ENCODE measurements around the gene DUSP10. TPM values are rescaled to one million over a fixed set of nuclear protein-coding genes. Genes with fewer than 3 reads are reported as not detected.

DUSP10 gene
- total and polyA plus RNA-seq, 12 donors = 1.8 to 9.7 (median 3.8) TPM

GRCh38 chr1:221727146-221728036, 14.5 kb downstream of the DUSP10 start:
- Histone ChIP-seq H3K27me3 (no peaks in the 10 kb centered on the region), H3K36me3 (no peaks in the 10 kb centered on the region), H3K27ac (peak overlapping the region in 1 of 10 donors; percentile 81), H3K4me3 (no peak overlapping the region), H3K9me3 (peaks cover 0 to 12% (median 0%) of the 10 kb centered on the region in 11 donors), H3K4me1 (peaks cover 0 to 63% (median 38%) of the 10 kb centered on the region in 9 donors)
- 98 to 99% methylated on average over 3 of the region's 3 CpGs for WGBS, 2 donors
- ATAC-seq (no peak), DNase-seq (no peak)
- TF ChIP-seq CTCF (IDR thresholded peaks at IDR 0.05) = no peak
- intact Hi-C loops (cut with DNase I) = no loop called here

GRCh38 chr1:221725735-221726672, 15.9 kb downstream of the DUSP10 start:
- DNase-seq = no peak
- no peak for TF ChIP-seq CTCF (IDR thresholded peaks at IDR 0.05)
- 64 to 65% methylated on average over 3 of the region's 3 CpGs for WGBS, 2 donors
- peaks cover 0 to 70% (median 42%) of the 10 kb centered on the region in 9 donors for H3K4me1 ChIP-seq
- peak in 2 of 8 donors; percentile 26 to 48 for ATAC-seq
- intact Hi-C loops (cut with DNase I) = no loop called here
- H3K36me3 ChIP-seq = no peaks in the 10 kb centered on the region
- peak overlapping the region in 3 of 10 donors; percentile 6 to 81 (median 28) for H3K27ac ChIP-seq
- peak overlapping the region in 1 of 10 donors; percentile 5 for H3K4me3 ChIP-seq
- peaks cover 0 to 12% (median 0%) of the 10 kb centered on the region in 11 donors for H3K9me3 ChIP-seq
- H3K27me3 ChIP-seq = no peaks in the 10 kb centered on the region

GRCh38 chr1:221724931-221725605, 16.8 kb downstream of the DUSP10 start:
- Histone ChIP-seq H3K27me3 (no peaks in the 10 kb centered on the region), H3K27ac (peak overlapping the region in 2 of 10 donors; percentile 28 to 81), H3K36me3 (no peaks in the 10 kb centered on the region), H3K4me1 (peaks cover 0 to 70% (median 37%) of the 10 kb centered on the region in 9 donors), H3K9me3 (peaks cover 0 to 12% (median 0%) of the 10 kb centered on the region in 11 donors), H3K4me3 (peak overlapping the region in 1 of 10 donors; percentile 5)
- ATAC-seq (peak in 5 of 8 donors; percentile 43 to 84 (median 60)), DNase-seq (peak in 1 of 2 donors; percentile 38)
- intact Hi-C loops (cut with DNase I) = no loop called here
- no peak for TF ChIP-seq CTCF (IDR thresholded peaks at IDR 0.05)
- whole genome bisulfite sequencing, 2 donors = 83 to 85% methylated on average over 4 of the region's 4 CpGs

All from heart right ventricle (tissue), 16 donors.